Heart left ventricle (tissue), 13 donors: Measurements from ENCODE around the gene PPP1R37.

Experiments
- CTCF ChIP-seq, 12 donors: fragments of 200-600 bp; sonication (generic) in 4 of 12; IDR thresholded peaks; one replicate each; pipeline versions ENCODE4 v1.5.0 to v1.8.0; 2018 to 2022; ENCODE audit warnings: antibody characterized with exemption in 12 of 12, mild to moderate bottlenecking in 5 of 12
- POLR2A ChIP-seq, 2 donors: fragments of 450-650 bp; IDR thresholded peaks; one replicate each; pipeline ENCODE4 v1.6.1; 2017; ENCODE audit warnings: antibody characterized with exemption in 2 of 2, mild to moderate bottlenecking in 2 of 2, moderate library complexity in 2 of 2
- donor health status: ischemic (EF 13 %, LVEDD 7.1; RV severe dilation, severe dysfunction).
- donor health status: DM: no; HTN: yes; CAD: no.
- donor health status: DM: no; HTN: no; CAD: no.
- donor health status: ischemic (EF 25% LVEDD 6.9; RV normal size, moderate dysfunction).
- donor health status: ischemic (EF 25% LVEDD 5.7; RV mildly dilated, moderate dysfunction).
- donor health status: ischemic (EF 35%, LVEDD 5.7; RV mildly dilated, moderate dysfunction).
- donor health status: nonischemic (EF 11% LVEDD 7.7; RV severe dilation, severe dysfunction).
- donor health status: DM: yes; HTN: yes; CAD: no.
- donor health status: PGD.
- donor health status: ischemic (EF 29% LVEDD 5.4; RV normal size, mild dysfunction).
- donor health status: nonischemic (EF 23%, LVEDD 6.1; RV moderate dilation, normal function).

GRCh38 chr19:45094707-45095106 is 1.7 kb downstream of the PPP1R37 start:
- no peak for TF ChIP-seq POLR2A (IDR thresholded peaks at IDR 0.05)
- no peak for TF ChIP-seq CTCF (IDR thresholded peaks at IDR 0.05)
